Measurements from ENCODE around the gene CELF6.

CELF6 gene

DNA sequence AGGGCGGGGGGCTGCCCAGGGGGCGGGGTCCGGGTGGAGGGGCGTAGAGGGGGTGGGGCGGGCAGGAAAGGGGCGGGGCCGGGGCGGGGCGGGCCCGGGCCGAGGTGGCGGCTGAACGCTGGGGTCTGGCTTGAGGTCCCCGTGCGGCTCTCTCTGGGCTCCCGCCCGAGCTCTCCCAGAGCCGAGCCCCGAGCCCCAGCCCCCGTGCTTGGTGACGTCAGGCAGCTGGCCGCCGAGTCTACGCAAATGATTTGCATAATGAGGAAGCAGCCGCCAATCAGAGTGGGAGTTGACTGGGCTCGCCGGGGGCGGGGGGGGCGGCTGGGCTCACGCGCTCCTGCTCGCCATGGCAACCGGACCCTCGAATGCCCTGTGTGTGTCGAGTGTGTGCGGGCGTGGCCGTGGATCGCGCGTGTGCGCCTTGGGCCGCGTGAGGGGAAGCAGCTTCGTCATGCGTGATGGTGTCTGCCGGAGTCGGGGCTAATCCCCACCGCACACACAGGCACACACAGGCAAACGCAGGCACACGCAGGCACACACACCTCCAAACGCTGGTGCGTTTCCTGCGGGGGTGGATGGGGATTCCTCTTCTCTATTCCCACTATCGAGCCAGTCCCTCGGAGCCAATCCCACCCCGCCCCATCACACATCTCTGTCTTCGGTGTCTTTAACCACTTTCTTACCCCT, at the start of gene CELF6:
CELF6 (minus strand) TSS at position 173 of the 687 bp plus-strand sequence. CDS start 283 bp downstream, outside the sequence.
- DNase-seq: peak; percentile 62

DNA sequence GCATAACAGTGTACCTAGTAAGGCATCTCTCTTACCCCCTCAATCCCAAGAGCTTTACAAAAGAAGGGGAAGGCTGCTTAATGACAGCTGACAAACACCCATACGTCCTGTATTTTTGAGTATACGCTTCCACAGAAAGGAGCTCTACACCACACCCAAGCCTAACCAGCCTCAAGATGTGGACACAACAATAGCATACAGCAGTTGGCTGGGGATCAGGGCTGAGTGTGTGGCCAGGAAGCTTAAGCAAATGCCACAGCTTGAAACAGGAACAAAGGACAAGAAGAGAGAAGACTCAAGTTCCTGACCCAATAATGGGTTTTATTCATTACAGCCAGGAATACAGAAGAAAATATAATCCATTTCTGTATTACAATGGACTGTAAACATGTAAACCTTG, 48.9 kb upstream of the CELF6 start:
- DNase-seq: no peak

DNA sequence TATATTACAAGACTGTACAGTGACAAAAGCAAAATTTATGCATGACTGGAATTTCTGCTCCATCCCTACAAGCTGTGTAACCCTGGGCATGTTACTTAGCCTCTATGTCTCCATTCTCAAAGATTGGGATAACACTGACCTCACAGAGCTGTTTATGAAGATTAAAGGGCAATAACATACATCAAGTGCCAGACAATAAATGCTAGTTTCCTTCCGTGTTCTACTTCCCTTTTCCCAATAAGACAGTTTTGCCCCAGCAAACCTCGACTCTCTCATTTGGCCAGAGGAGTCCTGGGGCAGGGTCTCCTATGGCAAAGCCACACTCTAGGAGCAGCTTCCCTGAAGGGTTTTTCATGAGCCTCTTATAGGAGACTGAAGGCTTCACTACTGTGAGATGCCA, 48.4 kb upstream of the CELF6 start:
- no peak for DNase-seq

DNA sequence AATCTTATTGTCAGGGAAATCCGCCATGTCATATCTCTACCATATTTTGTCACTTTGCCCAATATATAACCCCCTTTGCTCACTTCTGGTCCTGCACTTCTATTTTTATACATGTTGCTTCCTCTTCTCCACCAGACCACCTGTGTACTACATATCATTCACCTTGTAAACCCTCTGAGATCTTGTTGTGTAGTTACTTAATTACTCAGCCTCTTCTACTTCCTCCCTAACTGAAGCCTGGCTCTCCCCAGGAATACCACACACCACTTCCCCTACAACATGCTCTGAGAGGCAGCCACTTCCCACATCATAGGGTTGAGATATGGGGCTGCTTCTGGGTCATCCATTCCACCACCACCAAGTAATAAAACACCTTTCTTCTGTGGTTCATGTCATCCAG, 45.9 kb upstream of the CELF6 start:
- DNase-seq: no peak

DNA sequence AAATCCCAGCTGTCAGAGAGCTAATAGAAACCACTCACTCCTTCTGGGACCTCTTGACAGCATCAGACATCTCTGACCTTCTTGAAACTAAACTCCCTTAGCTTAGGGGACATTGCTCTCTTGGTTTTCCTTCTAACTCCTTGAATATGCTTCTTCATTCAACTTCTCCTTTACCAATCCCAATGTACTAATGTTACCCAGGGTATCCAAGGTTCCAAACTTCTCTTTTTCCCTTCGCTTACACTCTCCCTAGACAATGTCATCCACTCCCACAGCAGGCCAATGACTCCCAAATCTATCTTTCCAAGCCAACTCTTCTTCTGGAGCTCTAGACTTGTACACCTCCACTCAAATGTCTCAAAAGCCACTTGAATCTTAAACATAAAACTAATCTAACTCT, 41.2 kb upstream of the CELF6 start:
- DNase-seq: no peak

DNA sequence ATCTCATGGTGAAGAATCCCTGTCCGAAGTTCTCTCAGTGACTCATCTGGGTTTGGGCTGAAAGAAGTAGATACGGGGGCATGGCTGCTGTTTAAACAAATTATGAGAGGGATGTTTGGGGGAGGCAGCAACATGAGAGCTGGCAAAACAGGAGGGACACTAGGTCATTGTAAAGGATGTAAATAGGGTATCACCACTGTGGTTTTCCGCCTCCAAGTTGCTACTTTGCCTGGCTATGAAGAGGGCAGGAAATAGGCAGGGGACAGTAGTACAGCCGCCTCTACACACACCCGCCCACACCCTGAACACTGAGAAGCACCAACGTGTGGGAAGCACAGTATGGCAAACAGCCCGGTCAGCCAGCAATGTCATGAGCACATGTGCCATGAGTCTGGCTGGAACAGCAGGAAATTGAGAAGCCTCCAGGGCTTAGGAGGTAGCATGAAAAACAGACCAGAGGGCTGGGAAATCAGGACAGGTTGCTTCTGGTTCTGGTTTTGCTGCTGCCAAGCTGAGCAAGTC, 38.8 kb upstream of the CELF6 start:
- peak; percentile 47 for DNase-seq

DNA sequence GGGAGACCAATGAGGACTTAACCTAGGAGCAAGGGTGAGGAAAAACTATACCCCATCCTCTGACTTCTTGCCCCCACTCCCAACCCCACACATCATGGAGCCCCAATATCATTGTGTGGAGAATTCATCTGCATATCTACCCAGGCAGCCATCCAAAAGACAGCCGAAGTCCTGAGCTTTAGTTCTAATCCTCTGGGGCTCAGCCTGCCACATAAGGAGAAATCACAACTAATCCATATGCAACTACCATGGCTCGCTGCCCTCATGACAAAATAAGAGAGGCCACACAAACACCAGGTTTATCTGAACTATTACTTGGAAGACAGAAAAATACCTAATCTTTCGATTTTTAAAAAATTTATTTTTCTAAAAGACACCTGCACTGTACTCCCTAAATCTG, 38.2 kb upstream of the CELF6 start:
- no peak for DNase-seq

DNA sequence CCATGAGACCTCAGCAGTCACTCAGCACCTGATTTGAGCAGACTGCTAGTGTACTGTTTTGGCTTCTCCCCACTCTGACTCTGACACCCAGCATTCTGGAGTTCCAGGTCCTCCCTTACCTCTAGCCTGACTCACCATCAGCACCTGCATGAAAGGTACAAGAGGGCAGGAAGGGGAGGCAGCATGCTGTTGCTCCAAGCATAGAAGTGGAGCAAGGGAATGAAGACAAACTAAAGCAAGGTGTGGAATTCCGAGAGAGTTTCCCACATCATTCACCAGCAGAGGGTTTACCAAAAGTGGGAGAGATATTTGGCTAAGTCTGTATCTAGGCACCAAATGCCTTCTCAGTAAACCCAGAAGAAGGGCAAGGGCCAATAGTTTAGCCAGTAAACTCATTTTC, 34.5 kb upstream of the CELF6 start:
- no peak for DNase-seq

DNA sequence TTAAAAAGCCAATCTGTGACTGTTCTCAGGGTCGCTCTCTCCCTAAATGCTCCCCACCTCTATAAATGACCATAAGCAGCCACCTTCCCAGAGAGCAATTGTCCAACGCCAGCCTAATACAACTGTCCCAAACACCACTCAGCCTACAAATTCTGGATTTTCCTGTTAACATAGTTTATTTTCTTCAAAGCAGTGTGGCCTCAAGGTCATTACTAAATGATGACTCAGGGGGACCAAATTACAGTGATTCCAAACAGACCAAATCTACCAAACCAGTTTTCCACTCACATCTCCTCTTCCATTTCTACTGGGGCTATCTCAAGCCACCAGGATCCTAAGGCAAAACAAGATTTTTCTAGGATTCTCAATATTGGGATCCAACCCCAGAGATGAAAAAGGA, 33.3 kb upstream of the CELF6 start:
- DNase-seq: no peak

DNA sequence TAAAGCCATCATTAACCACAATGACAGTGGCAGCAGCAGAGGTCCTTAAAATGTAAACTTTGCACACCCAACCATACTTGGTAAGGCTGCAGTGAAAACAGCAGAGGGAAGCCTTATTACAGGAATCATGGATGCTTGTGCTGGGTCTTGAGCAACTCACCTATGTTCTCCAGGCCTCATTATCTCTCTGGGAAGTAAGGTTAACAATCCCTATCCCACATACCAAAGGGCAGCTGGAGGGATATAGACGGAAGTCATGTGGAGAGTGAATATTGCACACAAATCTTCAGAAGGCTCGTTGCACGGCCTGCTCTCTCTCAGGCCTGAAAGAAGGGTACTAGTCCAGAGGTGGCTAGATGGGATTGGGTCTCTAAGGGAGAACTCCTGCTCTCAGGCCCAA, 25.8 kb upstream of the CELF6 start:
- no peak for DNase-seq

DNA sequence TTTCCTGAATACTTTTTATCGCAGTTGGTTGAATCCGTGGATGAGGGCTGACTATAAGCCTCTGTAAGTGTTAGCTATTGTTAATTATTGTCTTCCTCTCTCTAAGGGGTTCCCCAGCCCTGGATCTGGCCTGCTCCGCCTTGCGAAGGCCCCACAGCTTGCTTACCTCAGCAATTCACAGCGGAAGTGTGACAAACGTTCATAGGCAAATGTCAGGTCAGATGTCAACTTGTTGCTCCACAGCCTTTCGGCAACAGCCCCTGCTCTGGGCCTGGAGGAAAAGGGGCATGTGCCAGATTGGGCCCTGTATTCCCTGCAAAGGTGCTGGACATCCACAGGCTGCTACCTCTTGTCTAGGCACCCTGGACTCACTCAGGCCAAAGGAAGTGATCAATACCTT, 25.3 kb upstream of the CELF6 start:
- DNase-seq: no peak

DNA sequence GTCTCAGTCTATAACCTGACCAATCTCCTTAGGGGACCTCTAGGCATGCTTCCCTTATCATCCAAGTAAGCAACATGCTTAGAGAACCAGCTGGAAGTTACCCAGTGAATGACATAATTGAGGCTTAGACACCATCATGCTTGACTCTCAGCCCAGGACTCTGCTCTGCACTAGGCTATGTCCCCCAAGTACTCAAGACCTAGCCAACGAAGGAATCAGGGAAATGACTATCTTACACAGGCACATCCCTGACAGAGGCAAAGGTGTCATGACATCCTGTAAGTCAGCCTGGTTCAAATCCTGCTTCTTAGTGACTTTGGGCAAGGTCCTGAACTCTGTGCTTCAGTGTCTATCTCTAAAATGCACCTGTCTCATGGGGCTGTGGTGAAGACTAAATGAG, 24.6 kb upstream of the CELF6 start:
- DNase-seq: no peak

DNA sequence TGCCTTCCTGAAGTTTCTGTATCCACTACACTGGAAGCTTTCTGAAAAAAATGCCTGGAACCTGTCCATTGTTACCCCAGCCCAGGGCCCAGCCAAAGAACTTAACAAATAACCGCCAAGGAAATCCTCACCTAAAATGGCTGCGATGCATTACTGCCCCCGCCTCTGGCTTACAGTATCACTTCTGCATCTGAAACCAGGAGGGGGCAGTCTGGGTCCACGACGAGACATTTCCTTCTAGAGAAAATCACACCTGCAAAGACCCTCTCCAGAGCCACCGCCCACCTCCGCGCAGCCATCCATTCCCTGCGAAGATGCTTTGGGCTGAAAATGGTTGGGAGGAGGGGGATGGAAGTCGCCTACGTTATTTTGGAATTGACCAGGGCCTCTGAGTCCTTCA, 22.4 kb upstream of the CELF6 start:
- DNase-seq: peak; percentile 13

DNA sequence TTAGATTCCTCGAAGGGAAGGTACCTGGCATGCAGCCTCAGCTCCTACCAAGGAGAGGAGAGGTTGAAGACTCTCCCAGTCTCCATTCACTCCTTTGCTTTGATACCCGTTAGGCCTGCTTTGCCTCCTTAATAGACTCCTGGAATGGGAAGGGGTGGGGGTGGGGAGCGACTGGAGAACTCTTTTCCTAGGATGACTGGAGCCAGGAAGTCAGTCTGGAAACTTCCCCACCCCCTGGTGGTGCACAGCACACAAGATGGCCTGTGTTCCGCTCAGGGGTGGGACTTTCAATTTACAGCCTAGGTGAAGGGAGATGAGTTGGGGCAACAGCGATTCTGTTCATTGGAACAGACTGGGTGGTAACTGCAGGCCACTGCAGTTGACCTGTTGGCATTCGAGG, 21.4 kb upstream of the CELF6 start:
- DNase-seq: no peak

DNA sequence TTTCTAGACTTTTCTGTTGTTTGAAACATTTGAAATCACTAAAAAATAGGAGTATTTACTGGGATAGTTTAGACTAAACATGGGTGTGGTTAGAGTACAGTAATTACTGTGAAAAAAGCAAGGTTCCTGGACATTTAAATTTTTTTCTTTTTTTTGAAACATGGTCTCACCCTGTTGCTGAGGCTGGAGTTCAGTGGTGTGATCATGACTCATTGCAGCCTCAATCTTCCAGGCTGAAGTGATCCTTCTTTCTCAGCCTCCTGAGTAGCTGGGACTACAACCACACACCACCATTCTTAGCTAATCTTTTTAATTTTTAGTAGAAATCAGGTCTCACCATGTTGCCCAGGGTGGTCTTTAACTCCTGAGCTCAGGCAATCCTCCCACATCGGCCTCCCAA, 20.4 kb upstream of the CELF6 start:
- no peak for DNase-seq

DNA sequence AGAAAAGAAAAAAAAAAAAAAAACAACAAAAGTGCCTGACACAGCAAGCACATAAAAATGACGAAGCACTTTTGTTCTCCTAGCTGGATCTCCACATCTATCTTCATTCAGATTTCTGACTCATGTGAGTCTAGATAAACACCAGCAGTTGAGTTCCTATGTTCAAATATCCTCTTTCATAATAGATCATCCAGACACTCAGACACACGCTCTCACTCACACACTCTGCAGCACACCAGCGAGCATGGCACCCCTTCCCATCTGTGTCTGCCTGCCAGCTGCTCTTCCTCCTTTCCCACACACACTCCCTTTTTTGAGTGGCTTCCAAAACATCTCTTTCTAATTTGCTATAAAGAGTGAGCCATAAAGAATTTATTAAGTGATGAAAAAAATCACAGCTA, 19.8 kb upstream of the CELF6 start:
- DNase-seq: peak; percentile 92

DNA sequence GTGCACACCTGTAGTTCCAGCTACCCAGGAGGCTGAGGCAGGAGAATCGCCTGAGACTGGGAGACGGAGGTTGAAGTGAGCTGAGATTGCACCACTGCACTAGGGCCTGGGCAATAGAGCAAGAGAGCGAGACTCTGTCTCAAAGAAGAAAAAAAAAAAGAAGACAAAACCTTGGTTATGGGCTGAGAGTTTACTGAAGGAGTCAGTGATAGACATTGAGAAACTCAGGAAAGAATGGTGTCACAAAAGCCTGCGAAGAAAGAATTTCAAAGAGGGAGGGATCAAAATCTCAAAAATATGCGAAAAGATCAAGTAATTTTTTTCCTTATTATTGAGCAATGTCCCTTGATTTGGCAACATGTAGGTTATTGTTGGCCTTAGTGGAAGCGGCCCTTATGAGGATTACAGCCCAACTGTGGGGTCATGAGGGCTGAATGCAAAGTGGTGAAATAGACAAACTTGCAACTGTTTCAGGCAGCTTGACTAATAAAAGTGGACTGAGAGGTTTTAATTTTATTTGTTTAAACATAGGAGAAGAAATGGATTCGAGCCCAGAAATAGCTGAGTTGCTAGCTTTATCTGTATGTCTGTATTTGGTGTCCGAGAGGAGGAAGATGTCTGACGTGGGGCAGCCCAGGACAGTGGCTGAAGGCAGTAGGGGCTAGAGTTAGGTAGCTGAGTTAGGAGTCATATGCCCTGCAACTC, 18.8 kb upstream of the CELF6 start:
- no peak for DNase-seq

DNA sequence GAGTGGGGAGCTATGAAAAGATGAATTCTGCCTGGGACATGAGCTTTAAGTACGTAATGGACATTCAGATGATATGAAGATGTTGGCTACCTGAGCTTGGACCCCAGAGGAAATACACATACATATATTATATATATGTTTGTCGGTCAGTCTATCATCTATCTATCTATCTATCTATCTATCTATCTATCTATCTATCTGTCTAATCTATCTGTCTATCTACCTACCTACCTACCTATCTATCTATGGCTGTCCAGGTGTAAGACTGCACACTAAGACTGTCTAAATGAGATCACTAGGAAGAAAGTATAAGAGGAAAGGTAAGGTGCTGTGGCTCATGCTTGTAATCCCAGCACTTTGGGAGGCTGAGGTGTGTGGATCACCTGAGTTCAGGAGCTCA, 18.2 kb upstream of the CELF6 start:
- DNase-seq: no peak

DNA sequence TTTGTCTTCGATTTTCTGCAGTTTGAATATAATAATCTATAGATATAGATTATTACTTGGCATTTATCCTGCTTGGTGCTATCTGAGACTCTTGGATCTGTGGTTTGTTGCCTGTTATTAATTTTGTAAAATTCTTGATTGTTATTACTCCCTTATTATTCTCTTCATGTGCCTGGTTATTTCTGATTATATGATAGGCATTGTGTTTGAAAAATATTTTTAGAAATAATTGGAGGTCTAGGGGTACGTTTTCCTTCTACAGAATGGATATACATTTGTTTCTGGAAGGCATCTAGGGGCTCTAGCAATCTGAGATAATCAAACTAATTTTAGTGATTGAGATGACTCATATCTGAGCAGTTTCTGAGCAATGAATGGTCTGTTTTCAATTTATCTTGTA, 14.9 kb upstream of the CELF6 start:
- no peak for DNase-seq

DNA sequence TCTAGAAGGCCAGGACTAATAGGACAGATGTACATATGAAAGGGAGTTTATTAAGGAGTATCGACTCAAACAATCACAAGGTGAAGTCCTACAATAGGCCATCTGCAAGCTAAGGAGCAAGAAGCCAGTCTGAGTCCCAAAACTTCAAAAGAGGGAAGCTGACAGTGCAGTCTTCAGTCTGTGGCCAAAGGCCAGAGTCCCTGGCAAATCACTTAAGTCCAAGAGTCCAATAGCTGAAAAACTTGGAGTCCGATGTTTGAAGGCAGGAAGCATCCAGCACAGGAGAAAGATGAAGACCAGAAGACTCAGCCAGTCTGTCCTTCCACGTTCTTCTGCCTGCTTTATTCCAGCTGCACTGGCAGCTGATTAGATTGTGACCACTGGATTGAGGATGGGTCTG, 11.1 kb upstream of the CELF6 start:
- DNase-seq: no peak

DNA sequence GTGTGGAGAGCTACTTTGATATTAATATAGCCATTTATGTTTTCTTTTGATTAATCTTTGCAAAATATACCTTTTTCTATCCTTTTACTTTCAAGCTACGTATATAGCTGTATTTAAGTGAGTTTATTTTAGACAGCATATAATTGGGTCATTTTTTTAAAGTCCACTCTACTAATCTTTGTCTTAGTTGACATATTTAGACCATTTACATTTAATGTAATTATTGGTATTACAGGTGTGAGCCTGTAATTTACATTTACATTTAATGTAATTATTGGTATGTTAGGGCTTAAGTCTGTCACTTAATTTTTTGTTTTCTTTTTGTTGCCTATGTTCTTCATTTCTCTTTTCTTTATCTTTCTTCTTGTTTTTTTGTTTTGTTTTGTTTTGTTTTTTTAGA, 3.8 kb upstream of the CELF6 start:
- DNase-seq: no peak

DNA sequence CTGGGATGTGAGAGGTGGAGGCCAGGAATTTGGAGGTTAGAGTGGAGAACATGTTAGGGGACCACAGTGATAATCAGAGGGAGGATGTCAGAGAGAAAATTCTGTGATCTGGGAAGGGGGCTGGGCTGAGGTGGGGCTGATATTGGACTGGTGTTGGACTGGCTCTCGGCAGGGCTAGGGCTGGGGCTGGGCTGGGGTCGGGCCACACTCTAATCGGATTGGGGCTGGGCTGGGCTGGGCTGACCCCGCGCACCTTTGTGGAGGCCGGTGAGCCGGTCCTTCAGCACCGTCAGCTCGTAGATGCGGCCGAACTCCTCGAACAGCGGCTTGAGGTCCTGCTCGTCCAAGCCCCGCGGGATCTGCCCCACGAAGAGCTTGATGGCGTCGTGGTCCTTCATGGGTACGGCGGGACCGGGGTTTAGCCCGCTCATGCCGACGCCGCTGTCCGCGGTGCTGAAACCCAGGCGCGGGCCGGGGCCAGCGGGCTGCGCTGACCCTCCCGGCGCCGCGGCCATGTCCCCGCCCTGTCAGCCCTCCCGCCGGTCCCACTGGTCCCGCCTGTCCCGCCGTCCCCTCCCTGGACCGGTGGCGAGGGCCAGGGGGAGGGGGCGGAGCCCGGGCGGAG, 485 bp downstream of the CELF6 start:
- peak; percentile 17 for DNase-seq

DNA sequence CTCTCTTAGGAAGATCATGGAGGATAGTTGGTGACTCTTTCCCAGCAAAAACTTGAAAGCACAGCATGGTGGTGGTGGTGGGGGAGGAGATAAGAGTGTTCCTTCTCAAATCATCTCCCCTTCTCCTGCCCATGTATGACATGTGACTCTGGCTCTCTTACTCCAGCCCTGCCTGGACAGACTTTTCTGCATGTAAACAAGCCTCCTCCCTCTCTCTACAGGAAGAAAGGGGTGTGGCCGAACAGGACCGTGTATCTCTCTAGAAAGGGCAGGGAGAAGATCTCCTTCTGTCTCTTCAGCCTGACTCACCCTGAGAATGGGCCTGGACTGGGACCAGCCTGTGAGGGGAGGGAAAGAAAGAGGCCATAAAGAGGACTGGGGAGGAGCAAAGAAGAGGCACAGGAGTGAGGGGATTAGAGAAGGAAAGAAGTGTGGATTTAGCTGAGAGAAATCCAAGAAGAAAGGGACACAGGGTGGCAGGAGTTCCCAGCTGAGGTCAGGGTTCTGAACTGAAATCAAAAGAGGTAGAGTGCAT, 1.5 kb downstream of the CELF6 start:
- no peak for DNase-seq

Data from kidney glomerular epithelial cell (primary cell).